22Rv1 (cell line): ENCODE data around the gene OR4D1.
"Not testable (repeated sequence)": the region's sequence is repeated elsewhere in the genome, so short reads cannot be mapped to it uniquely, and the experiment has no call there.

Source experiments
- H3K27ac ChIP-seq: fragments of 450-650 bp; 2 replicates; pipeline ENCODE4 v1.5.1; 2017
- CTCF ChIP-seq: fragments of 450-650 bp; IDR thresholded peaks from 2 replicates; pipeline ENCODE4 v1.5.1; 2017; ENCODE audit warnings: mild to moderate bottlenecking
- ZFX ChIP-seq: fragments of 450-650 bp; IDR thresholded peaks from 2 replicates; pipeline ENCODE4 v1.6.1; 2017; ENCODE audit warnings: antibody characterized with exemption, borderline replicate concordance

The OR4D1 gene

GRCh38 chr17:58136669-58137279 is 11.4 kb upstream of the OR4D1 start:
- TF ChIP-seq CTCF (peak; percentile 83), ZFX (no peak)

GRCh38 chr17:58141505-58141904 is 6.7 kb upstream of the OR4D1 start:
- no peak for TF ChIP-seq ZFX
- TF ChIP-seq CTCF = no peak
- H3K27ac ChIP-seq = no peak overlapping the region

More at GRCh38 chr17:58136669-58137279, 11.4 kb upstream of the OR4D1 start:
- H3K27ac ChIP-seq = no peak overlapping the region

- not testable (repeated sequence) for H3K27ac ChIP-seq
These were observed 4.8 kb upstream of the OR4D1 start for GRCh38 chr17:58143335-58143734.

- H3K27ac ChIP-seq = no peak overlapping the region
- TF ChIP-seq ZFX = no peak
- TF ChIP-seq CTCF = no peak
These were observed 3.4 kb upstream of the OR4D1 start for GRCh38 chr17:58144801-58145200.

- H3K27ac ChIP-seq = no peak overlapping the region
- TF ChIP-seq ZFX (no peak), CTCF (no peak)
These were observed 425 bp downstream of the OR4D1 start for GRCh38 chr17:58148609-58149008.

GRCh38 chr17:58150394-58150793 is 2.2 kb downstream of the OR4D1 start:
- H3K27ac ChIP-seq = no peak overlapping the region
- no peak for TF ChIP-seq CTCF
- TF ChIP-seq ZFX = no peak

GRCh38 chr17:58153046-58153445 is 4.9 kb downstream of the OR4D1 start:
- TF ChIP-seq ZFX (no peak), CTCF (no peak)

GRCh38 chr17:58153671-58154070 is 5.5 kb downstream of the OR4D1 start:
- TF ChIP-seq ZFX (no peak), CTCF (no peak)
- no peak overlapping the region for H3K27ac ChIP-seq

More at GRCh38 chr17:58153046-58153445, 4.9 kb downstream of the OR4D1 start:
- no peak overlapping the region for H3K27ac ChIP-seq
